GM12864 (cell line): ENCODE data around the gene TTC34.

Experiments
- DNase-seq: peaks from one replicate; pipeline ENCODE4 v3.0.0-alpha.2; 2011; ENCODE audit warnings: low read depth
- H3K4me3 ChIP-seq: 2 replicates; pipeline ENCODE4 v1.5.1; 2011; ENCODE audit warnings: mild to moderate bottlenecking, low read depth, low read length, control low read depth
- CTCF ChIP-seq: IDR thresholded peaks from 2 replicates; pipeline ENCODE4 v1.5.1; 2011; ENCODE audit warnings: low read depth, mild to moderate bottlenecking, moderate library complexity, low read length, control low read depth, inconsistent platforms; ENCODE audit errors: missing control alignments

Gene TTC34

GRCh38 chr1:2650967-2651645 lies 150.4 kb downstream of the TTC34 start:
- DNase-seq: no peak
- no peak overlapping the region for H3K4me3 ChIP-seq
- TF ChIP-seq CTCF: no peak

GRCh38 chr1:2646837-2647236 lies 154.7 kb downstream of the TTC34 start:
- no peak for TF ChIP-seq CTCF
- no peak for DNase-seq
- no peak overlapping the region for H3K4me3 ChIP-seq

GRCh38 chr1:2645776-2646175 lies 155.7 kb downstream of the TTC34 start:
- H3K4me3 ChIP-seq: no peak overlapping the region
- TF ChIP-seq CTCF: no peak
- DNase-seq: no peak

- no peak overlapping the region for H3K4me3 ChIP-seq
- no peak for DNase-seq
- no peak for TF ChIP-seq CTCF
These were observed 156.3 kb downstream of the TTC34 start for GRCh38 chr1:2645143-2645542.

GRCh38 chr1:2644591-2645101 lies 156.8 kb downstream of the TTC34 start:
- TF ChIP-seq CTCF: no peak
- no peak for DNase-seq
- H3K4me3 ChIP-seq: no peak overlapping the region

- no peak for DNase-seq
- no peak for TF ChIP-seq CTCF
- no peak overlapping the region for H3K4me3 ChIP-seq
These were observed 157.3 kb downstream of the TTC34 start for GRCh38 chr1:2644171-2644570.
